Gastrocnemius medialis (tissue), 4 donors: Measurements from ENCODE around the gene BLOC1S5.

Experiments used
- POLR2A ChIP-seq, 2 donors: fragments of 450-650 bp; IDR thresholded peaks; one replicate each; pipeline ENCODE4 v1.6.1; 2017; ENCODE audit warnings: antibody characterized with exemption in 2 of 2, mild to moderate bottlenecking in 2 of 2, moderate library complexity in 2 of 2
- TF ChIP-seq, protein P1 (sequence below), 5 experiments: fragments of 450-650 bp in 3 of 5; fragments of 200-600 bp in 2 of 5; sonication (generic) in 2 of 5; IDR thresholded peaks in 4 of 5; conservative IDR thresholded peaks in 1 of 5; 1 replicate in 4 of 5; 2 replicates in 1 of 5; pipeline ENCODE4 v1.5.1; 2016 to 2019; ENCODE audit warnings: antibody characterized with exemption in 5 of 5, mild to moderate bottlenecking in 3 of 5, moderate library complexity in 3 of 5

DNA sequence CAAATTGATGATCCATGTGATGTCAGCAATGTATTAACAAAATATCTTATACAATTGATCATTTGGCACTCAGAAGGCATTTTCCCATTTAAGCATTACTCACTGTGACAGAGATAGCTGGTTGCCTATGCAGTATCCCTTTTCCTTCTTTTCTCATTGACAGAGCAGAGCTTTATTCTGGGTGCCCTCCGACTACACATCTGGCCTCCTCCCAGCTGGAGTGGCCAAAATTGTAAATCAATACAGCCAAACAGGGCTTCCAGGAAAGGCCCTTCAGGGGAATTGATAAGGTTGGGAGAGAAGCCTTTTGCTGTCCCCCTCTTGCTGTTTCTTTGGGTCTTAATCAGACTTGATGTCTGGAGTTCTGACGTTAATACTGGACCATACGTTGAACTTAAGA is 9.6 kb upstream of the BLOC1S5 start:
- TF ChIP-seq, protein P1, sequence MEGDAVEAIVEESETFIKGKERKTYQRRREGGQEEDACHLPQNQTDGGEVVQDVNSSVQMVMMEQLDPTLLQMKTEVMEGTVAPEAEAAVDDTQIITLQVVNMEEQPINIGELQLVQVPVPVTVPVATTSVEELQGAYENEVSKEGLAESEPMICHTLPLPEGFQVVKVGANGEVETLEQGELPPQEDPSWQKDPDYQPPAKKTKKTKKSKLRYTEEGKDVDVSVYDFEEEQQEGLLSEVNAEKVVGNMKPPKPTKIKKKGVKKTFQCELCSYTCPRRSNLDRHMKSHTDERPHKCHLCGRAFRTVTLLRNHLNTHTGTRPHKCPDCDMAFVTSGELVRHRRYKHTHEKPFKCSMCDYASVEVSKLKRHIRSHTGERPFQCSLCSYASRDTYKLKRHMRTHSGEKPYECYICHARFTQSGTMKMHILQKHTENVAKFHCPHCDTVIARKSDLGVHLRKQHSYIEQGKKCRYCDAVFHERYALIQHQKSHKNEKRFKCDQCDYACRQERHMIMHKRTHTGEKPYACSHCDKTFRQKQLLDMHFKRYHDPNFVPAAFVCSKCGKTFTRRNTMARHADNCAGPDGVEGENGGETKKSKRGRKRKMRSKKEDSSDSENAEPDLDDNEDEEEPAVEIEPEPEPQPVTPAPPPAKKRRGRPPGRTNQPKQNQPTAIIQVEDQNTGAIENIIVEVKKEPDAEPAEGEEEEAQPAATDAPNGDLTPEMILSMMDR (IDR thresholded peaks at IDR 0.05 in 4 of 5, conservative IDR thresholded peaks at IDR 0.05 in 1 of 5) = no peak
- no peak for TF ChIP-seq POLR2A (IDR thresholded peaks at IDR 0.05)
